ENCODE measurements around the gene CDC14A. TPM values are rescaled to one million over a fixed set of nuclear protein-coding genes. Genes with fewer than 3 reads are reported as not detected.

Gene CDC14A
- total RNA-seq, 2 donors from 2014 or later, result 186 to 281 TPM

GRCh38 chr1:100433563-100433962 is 81.3 kb downstream of the CDC14A start:
- Mint-ChIP-seq H3K36me3 (ENCODE audit: low read depth) (peaks cover 9% of the 10 kb centered on the region), H3K27me3 (no peaks in the 10 kb centered on the region), H3K27ac (peak overlapping the region; percentile 84), H3K4me3 (no peak overlapping the region), H3K4me1 (peaks cover 34% of the 10 kb centered on the region)
- no peak for DNase-seq
- no peaks in the 10 kb centered on the region for H3K9me3 ChIP-seq (ENCODE audit: control insufficient read depth, low read length, poor library complexity, severe bottlenecking)
- no peak for ATAC-seq

- no peak for ATAC-seq
- Mint-ChIP-seq H3K4me1 (peaks cover 44% of the 10 kb centered on the region), H3K4me3 (peak overlapping the region; percentile 1)
Observed at GRCh38 chr1:100434831-100435230, 82.5 kb downstream of the CDC14A start.

GRCh38 chr1:100438375-100438774 is 86.1 kb downstream of the CDC14A start:
- Mint-ChIP-seq H3K4me1 (peaks cover 40% of the 10 kb centered on the region), H3K36me3 (ENCODE audit: low read depth) (peaks cover 9% of the 10 kb centered on the region)

More at GRCh38 chr1:100434831-100435230, 82.5 kb downstream of the CDC14A start:
- peak overlapping the region; percentile 84 for H3K27ac Mint-ChIP-seq
- no peaks in the 10 kb centered on the region for H3K9me3 ChIP-seq (ENCODE audit: control insufficient read depth, low read length, poor library complexity, severe bottlenecking)
- H3K36me3 Mint-ChIP-seq (ENCODE audit: low read depth), result peaks cover 9% of the 10 kb centered on the region
- DNase-seq, result no peak
- H3K27me3 Mint-ChIP-seq, result no peaks in the 10 kb centered on the region

GRCh38 chr1:100438789-100439188 is 86.5 kb downstream of the CDC14A start:
- ATAC-seq, result no peak
- peak overlapping the region; percentile 77 for H3K4me3 Mint-ChIP-seq
- H3K27me3 Mint-ChIP-seq, result no peaks in the 10 kb centered on the region
- H3K9me3 ChIP-seq (ENCODE audit: control insufficient read depth, low read length, poor library complexity, severe bottlenecking), result no peaks in the 10 kb centered on the region
- peaks cover 9% of the 10 kb centered on the region for H3K36me3 Mint-ChIP-seq (ENCODE audit: low read depth)
- peaks cover 38% of the 10 kb centered on the region for H3K4me1 Mint-ChIP-seq
- no peak for DNase-seq
- H3K27ac Mint-ChIP-seq, result peak overlapping the region; percentile 95

More at GRCh38 chr1:100438375-100438774, 86.1 kb downstream of the CDC14A start:
- Mint-ChIP-seq H3K4me3 (no peak overlapping the region), H3K27me3 (no peaks in the 10 kb centered on the region), H3K27ac (peak overlapping the region; percentile 95)
- H3K9me3 ChIP-seq (ENCODE audit: control insufficient read depth, low read length, poor library complexity, severe bottlenecking), result no peaks in the 10 kb centered on the region
- ATAC-seq (no peak), DNase-seq (no peak)

- Mint-ChIP-seq H3K36me3 (ENCODE audit: low read depth) (peaks cover 2% of the 10 kb centered on the region), H3K4me3 (peak overlapping the region; percentile 49), H3K27me3 (no peaks in the 10 kb centered on the region), H3K27ac (peak overlapping the region; percentile 95), H3K4me1 (peaks cover 41% of the 10 kb centered on the region)
- peak; percentile 52 to 70 (median 69) for DNase-seq
- ATAC-seq, result peak; percentile 90
- no peaks in the 10 kb centered on the region for H3K9me3 ChIP-seq (ENCODE audit: control insufficient read depth, low read length, poor library complexity, severe bottlenecking)
Observed at GRCh38 chr1:100440075-100440809, 87.9 kb downstream of the CDC14A start.

GRCh38 chr1:100441146-100441545 is 88.8 kb downstream of the CDC14A start:
- DNase-seq (no peak), ATAC-seq (no peak)
- H3K36me3 Mint-ChIP-seq (ENCODE audit: low read depth), result peaks cover 2% of the 10 kb centered on the region
- no peaks in the 10 kb centered on the region for H3K9me3 ChIP-seq (ENCODE audit: control insufficient read depth, low read length, poor library complexity, severe bottlenecking)
- H3K4me1 Mint-ChIP-seq, result peaks cover 48% of the 10 kb centered on the region
- no peaks in the 10 kb centered on the region for H3K27me3 Mint-ChIP-seq
- peak overlapping the region; percentile 39 for H3K4me3 Mint-ChIP-seq
- H3K27ac Mint-ChIP-seq, result peak overlapping the region; percentile 95

- Mint-ChIP-seq H3K4me1 (peaks cover 50% of the 10 kb centered on the region), H3K36me3 (ENCODE audit: low read depth) (peaks cover 2% of the 10 kb centered on the region), H3K27ac (peak overlapping the region; percentile 95), H3K27me3 (no peaks in the 10 kb centered on the region), H3K4me3 (peak overlapping the region; percentile 49)
- DNase-seq (no peak), ATAC-seq (peak; percentile 28)
- no peaks in the 10 kb centered on the region for H3K9me3 ChIP-seq (ENCODE audit: control insufficient read depth, low read length, poor library complexity, severe bottlenecking)
Observed at GRCh38 chr1:100441651-100442050, 89.3 kb downstream of the CDC14A start.

- H3K27me3 Mint-ChIP-seq, result no peaks in the 10 kb centered on the region
- peak overlapping the region; percentile 95 for H3K27ac Mint-ChIP-seq
- peaks cover 2% of the 10 kb centered on the region for H3K9me3 ChIP-seq (ENCODE audit: control insufficient read depth, low read length, poor library complexity, severe bottlenecking)
- ATAC-seq (peak; percentile 13), DNase-seq (no peak)
- H3K4me3 Mint-ChIP-seq, result peak overlapping the region; percentile 73
- peaks cover 2% of the 10 kb centered on the region for H3K36me3 Mint-ChIP-seq (ENCODE audit: low read depth)
- peaks cover 54% of the 10 kb centered on the region for H3K4me1 Mint-ChIP-seq
Observed at GRCh38 chr1:100443811-100444571, 91.7 kb downstream of the CDC14A start.

GRCh38 chr1:100445565-100445964 is 93.3 kb downstream of the CDC14A start:
- no peaks in the 10 kb centered on the region for H3K27me3 Mint-ChIP-seq
- H3K36me3 Mint-ChIP-seq (ENCODE audit: low read depth), result peaks cover 10% of the 10 kb centered on the region
- peak overlapping the region; percentile 73 for H3K4me3 Mint-ChIP-seq
- ATAC-seq, result peak; percentile 74
- peaks cover 56% of the 10 kb centered on the region for H3K4me1 Mint-ChIP-seq
- H3K27ac Mint-ChIP-seq, result peak overlapping the region; percentile 95
- peaks cover 2% of the 10 kb centered on the region for H3K9me3 ChIP-seq (ENCODE audit: control insufficient read depth, low read length, poor library complexity, severe bottlenecking)
- peak in 1 of 3 donors; percentile 35 for DNase-seq

- peaks cover 14% of the 10 kb centered on the region for H3K36me3 Mint-ChIP-seq (ENCODE audit: low read depth)
- no peaks in the 10 kb centered on the region for H3K27me3 Mint-ChIP-seq
- H3K9me3 ChIP-seq (ENCODE audit: control insufficient read depth, low read length, poor library complexity, severe bottlenecking), result peaks cover 2% of the 10 kb centered on the region
- H3K4me1 Mint-ChIP-seq, result peaks cover 66% of the 10 kb centered on the region
- H3K4me3 Mint-ChIP-seq, result peak overlapping the region; percentile 28
- ATAC-seq (no peak), DNase-seq (no peak)
- peak overlapping the region; percentile 95 for H3K27ac Mint-ChIP-seq
Observed at GRCh38 chr1:100448366-100448765, 96.1 kb downstream of the CDC14A start.

- Mint-ChIP-seq H3K4me3 (peak overlapping the region; percentile 61), H3K36me3 (ENCODE audit: low read depth) (peaks cover 17% of the 10 kb centered on the region), H3K27me3 (no peaks in the 10 kb centered on the region), H3K27ac (peak overlapping the region; percentile 95), H3K4me1 (peaks cover 64% of the 10 kb centered on the region)
- no peak for DNase-seq
- no peak for ATAC-seq
- H3K9me3 ChIP-seq (ENCODE audit: control insufficient read depth, low read length, poor library complexity, severe bottlenecking), result peaks cover 2% of the 10 kb centered on the region
Observed at GRCh38 chr1:100449477-100449876, 97.2 kb downstream of the CDC14A start.

GRCh38 chr1:100452641-100453040 is 100.3 kb downstream of the CDC14A start:
- H3K9me3 ChIP-seq (ENCODE audit: control insufficient read depth, low read length, poor library complexity, severe bottlenecking), result no peaks in the 10 kb centered on the region
- Mint-ChIP-seq H3K27me3 (no peaks in the 10 kb centered on the region), H3K36me3 (ENCODE audit: low read depth) (peaks cover 18% of the 10 kb centered on the region), H3K27ac (peak overlapping the region; percentile 95), H3K4me3 (peak overlapping the region; percentile 63), H3K4me1 (peaks cover 56% of the 10 kb centered on the region)
- peak; percentile 93 for ATAC-seq
- DNase-seq, result no peak

GRCh38 chr1:100455478-100456072 is 103.3 kb downstream of the CDC14A start:
- DNase-seq, result no peak
- no peak for ATAC-seq
- Mint-ChIP-seq H3K27ac (peak overlapping the region; percentile 85), H3K36me3 (ENCODE audit: low read depth) (peaks cover 10% of the 10 kb centered on the region), H3K4me3 (no peak overlapping the region), H3K4me1 (peaks cover 46% of the 10 kb centered on the region), H3K27me3 (no peaks in the 10 kb centered on the region)
- H3K9me3 ChIP-seq (ENCODE audit: control insufficient read depth, low read length, poor library complexity, severe bottlenecking), result no peaks in the 10 kb centered on the region

Measured in T-helper 17 cell (primary cell).